Bronchial epithelial cell (primary cell): Measurements from ENCODE around the gene ZNF821. TPM values are rescaled to one million over a fixed set of nuclear protein-coding genes. Genes with fewer than 3 reads are reported as not detected.

Experiments used
- DNase-seq: peaks from one replicate; pipeline ENCODE4 v3.0.0-alpha.2; 2010; ENCODE audit warnings: low read depth
- FAIRE-seq: peaks from 2 replicates; lab custom pipeline; 2011; peaks lifted over from hg19 to GRCh38; lab: Jason Lieb, UNC
- H3K27me3 ChIP-seq: 2 replicates; pipeline ENCODE4 v1.5.1; 2011; ENCODE audit warnings: low read length; ENCODE audit not compliant: control insufficient read depth, insufficient read depth
- H3K36me3 ChIP-seq: 2 replicates; pipeline ENCODE4 v1.5.1; 2011; ENCODE audit warnings: low read length; ENCODE audit not compliant: control insufficient read depth, insufficient read depth
- H3K4me3 ChIP-seq: 2 replicates; pipeline ENCODE4 v1.5.1; 2011; ENCODE audit warnings: mild to moderate bottlenecking, low read depth, low read length, control low read depth
- total RNA-seq: library from RNA; depleted of rRNA; stranded (reverse); fragments of >200 nt; gene quantifications from 2 replicates; pipeline ENCODE4 v1.2.1, GENCODE V29; 2014
- TF ChIP-seq, protein P1 (sequence below): IDR thresholded peaks from 2 replicates; pipeline ENCODE4 v1.5.1; 2011; ENCODE audit warnings: mild to moderate bottlenecking, moderate library complexity, low read length, control low read depth, inconsistent platforms; ENCODE audit not compliant: insufficient read depth, severe bottlenecking

The ZNF821 gene
- total RNA-seq, 1 donor from 2014 or later = 9.5 TPM

DNA sequence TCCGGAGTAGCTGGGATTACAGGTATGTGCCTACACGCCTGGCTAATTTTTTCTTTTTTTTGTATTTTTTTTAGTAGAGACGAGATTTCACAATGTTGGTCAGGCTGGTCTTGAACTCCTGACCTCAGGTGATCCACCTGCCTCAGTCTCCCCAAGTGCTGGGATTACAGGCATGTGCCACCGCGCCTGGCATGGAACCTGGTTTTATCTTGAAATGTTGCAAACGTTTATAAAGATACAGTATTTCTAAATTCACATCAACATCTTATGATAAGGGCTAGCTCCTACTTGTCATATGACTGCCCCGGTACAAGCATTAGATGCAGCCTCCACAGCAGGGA lies 9.9 kb upstream of the ZNF821 start:
- DNase-seq = no peak
- Histone ChIP-seq H3K36me3 (no peaks in the 10 kb centered on the region), H3K27me3 (no peaks in the 10 kb centered on the region), H3K4me3 (peak overlapping the region; percentile 98)
- TF ChIP-seq, protein P1, sequence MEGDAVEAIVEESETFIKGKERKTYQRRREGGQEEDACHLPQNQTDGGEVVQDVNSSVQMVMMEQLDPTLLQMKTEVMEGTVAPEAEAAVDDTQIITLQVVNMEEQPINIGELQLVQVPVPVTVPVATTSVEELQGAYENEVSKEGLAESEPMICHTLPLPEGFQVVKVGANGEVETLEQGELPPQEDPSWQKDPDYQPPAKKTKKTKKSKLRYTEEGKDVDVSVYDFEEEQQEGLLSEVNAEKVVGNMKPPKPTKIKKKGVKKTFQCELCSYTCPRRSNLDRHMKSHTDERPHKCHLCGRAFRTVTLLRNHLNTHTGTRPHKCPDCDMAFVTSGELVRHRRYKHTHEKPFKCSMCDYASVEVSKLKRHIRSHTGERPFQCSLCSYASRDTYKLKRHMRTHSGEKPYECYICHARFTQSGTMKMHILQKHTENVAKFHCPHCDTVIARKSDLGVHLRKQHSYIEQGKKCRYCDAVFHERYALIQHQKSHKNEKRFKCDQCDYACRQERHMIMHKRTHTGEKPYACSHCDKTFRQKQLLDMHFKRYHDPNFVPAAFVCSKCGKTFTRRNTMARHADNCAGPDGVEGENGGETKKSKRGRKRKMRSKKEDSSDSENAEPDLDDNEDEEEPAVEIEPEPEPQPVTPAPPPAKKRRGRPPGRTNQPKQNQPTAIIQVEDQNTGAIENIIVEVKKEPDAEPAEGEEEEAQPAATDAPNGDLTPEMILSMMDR = no peak
- FAIRE-seq = no peak

DNA sequence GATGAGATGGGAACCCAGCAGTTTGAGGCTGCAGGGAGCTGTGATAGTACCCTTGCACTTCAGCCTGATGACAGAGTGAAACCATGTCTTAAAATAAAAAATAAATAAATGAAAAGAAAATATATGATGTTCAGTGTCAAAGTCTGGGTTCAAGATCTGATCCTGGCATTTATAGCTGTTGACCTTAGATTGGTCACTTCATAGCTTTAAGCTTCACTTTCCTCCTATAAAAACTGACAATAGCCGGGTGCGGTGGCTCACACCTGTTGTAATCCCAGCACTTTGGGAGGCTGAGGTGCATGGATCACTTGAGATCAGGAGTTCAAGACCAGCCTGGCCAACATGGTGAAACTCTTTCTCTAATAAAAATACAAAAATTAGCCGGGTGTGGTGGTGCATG lies 5.2 kb upstream of the ZNF821 start:
- no peak for FAIRE-seq
- DNase-seq = no peak
- H3K36me3 ChIP-seq = no peaks in the 10 kb centered on the region
- H3K27me3 ChIP-seq = no peaks in the 10 kb centered on the region
- no peak overlapping the region for H3K4me3 ChIP-seq
- TF ChIP-seq, protein P1 = no peak

DNA sequence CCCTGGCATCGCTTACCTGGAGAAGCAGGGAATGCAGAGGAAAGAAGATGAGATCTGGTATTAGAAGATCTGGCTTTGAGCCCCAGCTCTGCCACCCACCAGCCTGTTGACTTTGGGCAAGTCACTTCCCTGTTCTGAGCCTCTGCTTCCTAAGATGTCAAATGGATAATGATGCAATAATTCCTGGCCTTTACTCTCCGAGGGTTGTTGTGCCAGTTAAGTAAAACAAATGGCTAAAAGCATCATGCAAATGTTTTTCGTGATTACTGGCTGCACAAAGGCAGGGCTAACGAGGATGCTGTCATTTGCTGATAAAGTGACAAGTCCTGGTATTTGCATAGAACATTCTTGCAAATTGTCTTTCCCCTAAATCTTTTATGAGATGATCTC lies 1.3 kb upstream of the ZNF821 start:
- FAIRE-seq (no peak), DNase-seq (peak; percentile 4)
- peaks cover 1% of the 10 kb centered on the region for H3K36me3 ChIP-seq
- no peak overlapping the region for H3K4me3 ChIP-seq
- H3K27me3 ChIP-seq = no peaks in the 10 kb centered on the region
- TF ChIP-seq, protein P1 = no peak

DNA sequence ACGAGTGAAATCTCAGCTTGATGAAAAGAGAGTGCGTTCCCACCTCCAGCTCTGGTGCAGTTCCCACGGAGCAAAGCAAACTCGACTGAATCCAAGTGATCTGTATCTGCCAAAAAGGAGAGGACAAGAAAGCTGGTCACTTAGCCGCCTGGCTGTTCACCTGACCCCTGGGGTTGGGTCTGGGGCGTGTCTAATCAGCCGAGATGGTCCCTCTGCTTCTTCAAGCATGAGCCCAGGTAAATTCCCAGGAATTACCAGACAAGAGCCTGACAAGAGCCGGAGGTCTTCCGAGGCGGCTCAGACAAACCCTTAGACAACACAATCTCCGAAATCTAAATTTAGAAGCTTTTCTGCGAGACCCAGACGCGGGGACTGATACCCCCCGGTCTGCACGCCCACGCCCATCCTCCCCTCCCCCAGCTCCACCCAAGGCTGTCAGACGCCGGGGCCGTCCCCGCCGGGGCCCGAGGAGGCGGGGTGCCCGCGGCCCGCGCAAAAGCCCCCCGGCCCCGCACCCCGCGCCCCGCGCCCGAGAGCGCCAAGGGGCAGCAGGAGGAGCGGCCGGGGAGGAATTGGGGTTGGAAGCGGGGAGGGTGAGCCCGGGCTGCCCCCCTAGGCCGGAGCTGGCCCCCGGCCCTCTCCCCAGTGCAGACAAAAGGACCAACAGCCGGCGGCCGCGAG lies 674 bp downstream of the ZNF821 start:
- peak overlapping the region; percentile 73 for H3K4me3 ChIP-seq
- H3K36me3 ChIP-seq = peaks cover 3% of the 10 kb centered on the region
- TF ChIP-seq, protein P1 = no peak
- no peaks in the 10 kb centered on the region for H3K27me3 ChIP-seq
- FAIRE-seq (no peak), DNase-seq (peak; percentile 26)

DNA sequence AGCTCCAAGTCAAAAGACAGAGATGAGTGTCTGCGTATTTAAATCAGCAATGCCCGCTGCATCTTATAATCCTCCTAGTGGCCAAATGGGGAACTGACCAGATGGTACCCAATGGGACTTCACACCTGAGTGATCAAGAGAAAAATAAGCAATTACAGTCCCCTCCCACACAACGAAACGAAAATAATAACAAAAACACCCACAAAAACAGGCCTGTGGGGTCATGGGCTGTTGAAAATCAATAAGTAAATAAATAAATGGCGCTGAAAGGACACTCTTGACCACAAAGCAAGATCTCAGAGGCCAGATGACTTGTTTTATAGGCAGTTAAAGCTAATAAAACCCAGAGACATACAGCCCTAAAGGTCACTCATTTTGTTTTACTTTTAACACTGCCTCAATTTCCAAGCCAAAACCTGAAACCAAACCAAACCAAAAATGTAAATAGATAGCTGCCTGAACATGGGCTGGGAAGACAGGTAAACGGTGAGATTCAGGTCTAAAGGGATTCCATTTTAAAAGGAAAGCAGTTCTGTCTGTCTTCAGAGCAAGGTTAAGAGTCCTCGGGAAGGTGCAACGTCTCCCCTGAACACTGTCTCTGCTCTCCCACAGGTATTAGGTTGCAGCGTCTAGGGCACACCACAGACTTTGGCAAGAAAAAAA lies 1.3 kb downstream of the ZNF821 start:
- TF ChIP-seq, protein P1 = peak; percentile 70
- Histone ChIP-seq H3K4me3 (peak overlapping the region; percentile 73), H3K27me3 (no peaks in the 10 kb centered on the region), H3K36me3 (peaks cover 3% of the 10 kb centered on the region)
- FAIRE-seq (no peak), DNase-seq (peak; percentile 84)

DNA sequence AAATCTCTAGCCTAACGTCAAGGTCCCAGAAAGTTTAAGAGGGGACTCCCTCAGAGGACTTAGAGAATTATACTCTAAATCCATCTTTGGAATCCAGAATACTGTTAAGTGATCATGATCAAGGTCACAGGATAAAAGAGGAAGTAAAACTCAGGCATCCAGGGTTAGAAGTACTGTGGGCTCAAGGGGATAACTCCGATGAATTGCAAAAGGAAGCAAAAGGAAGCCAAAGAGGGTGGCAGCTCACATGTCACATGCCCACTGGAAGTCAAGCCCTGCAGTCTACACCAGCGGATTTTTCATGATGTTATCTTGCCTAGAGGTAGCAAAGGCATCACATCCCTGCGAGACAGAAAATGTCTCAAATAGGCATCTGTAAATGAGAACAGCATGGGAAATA lies 3.8 kb downstream of the ZNF821 start:
- no peak overlapping the region for H3K4me3 ChIP-seq
- H3K36me3 ChIP-seq = peaks cover 3% of the 10 kb centered on the region
- FAIRE-seq (no peak), DNase-seq (no peak)
- TF ChIP-seq, protein P1 = no peak
- H3K27me3 ChIP-seq = no peaks in the 10 kb centered on the region
